ENCODE measurements around the gene CASTOR1.
"Not testable (repeated sequence)": the region's sequence is repeated elsewhere in the genome, so short reads cannot be mapped to it uniquely, and the experiment has no call there.

Gene CASTOR1

GRCh38 chr22:30289141-30289979, at the start of gene CASTOR1:
CASTOR1 (minus strand) TSS chr22:30289505; CDS start chr22:30289497, 8 bp downstream.
- DNase-seq: peak; percentile 70 to 89 (median 86)

- no peak for DNase-seq
These were observed 49.5 kb upstream of the CASTOR1 start for GRCh38 chr22:30338802-30339201.

- DNase-seq: not testable (repeated sequence)
These were observed 49.0 kb upstream of the CASTOR1 start for GRCh38 chr22:30338341-30338740.

GRCh38 chr22:30337461-30337778, 48.1 kb upstream of the CASTOR1 start:
- no peak for DNase-seq

GRCh38 chr22:30336752-30337460, 47.6 kb upstream of the CASTOR1 start:
- no peak for DNase-seq

GRCh38 chr22:30335236-30335635, 45.9 kb upstream of the CASTOR1 start:
- no peak for DNase-seq

- no peak for DNase-seq
These were observed 45.3 kb upstream of the CASTOR1 start for GRCh38 chr22:30334646-30335045.

GRCh38 chr22:30333707-30334087, 44.4 kb upstream of the CASTOR1 start:
- no peak for DNase-seq

GRCh38 chr22:30332994-30333706, 43.8 kb upstream of the CASTOR1 start:
- no peak for DNase-seq

- no peak for DNase-seq
These were observed 43.2 kb upstream of the CASTOR1 start for GRCh38 chr22:30332551-30332950.

- no peak for DNase-seq
These were observed 39.3 kb upstream of the CASTOR1 start for GRCh38 chr22:30328466-30329049.

- no peak for DNase-seq
These were observed 38.6 kb upstream of the CASTOR1 start for GRCh38 chr22:30327864-30328345.

- peak; percentile 89 to 96 (median 93) for DNase-seq
These were observed 37.5 kb upstream of the CASTOR1 start, which contains the start of gene TBC1D10A for GRCh38 chr22:30326706-30327362. TBC1D10A (minus strand) TSS chr22:30326941; CDS start chr22:30326881, 60 bp downstream.

GRCh38 chr22:30326255-30326705, 37.0 kb upstream of the CASTOR1 start:
- DNase-seq: peak in 2 of 6 experiments; percentile 8 to 47

GRCh38 chr22:30325724-30326254, 36.5 kb upstream of the CASTOR1 start:
- DNase-seq: no peak

- no peak for DNase-seq
These were observed 35.9 kb upstream of the CASTOR1 start for GRCh38 chr22:30325065-30325720.

GRCh38 chr22:30324014-30324730, 34.9 kb upstream of the CASTOR1 start:
- DNase-seq: peak in 3 of 6 experiments; percentile 15 to 19 (median 18)

- no peak for DNase-seq
These were observed 33.9 kb upstream of the CASTOR1 start for GRCh38 chr22:30323246-30323645.

GRCh38 chr22:30321461-30321860, 32.2 kb upstream of the CASTOR1 start:
- DNase-seq: no peak

GRCh38 chr22:30320021-30320556, 30.8 kb upstream of the CASTOR1 start:
- DNase-seq: no peak

Data from stimulated activated naive CD4-positive, alpha-beta T cell (primary cell).